GM15510 (cell line): ENCODE results near the gene CNGA1.

Experiments
- POLR2A ChIP-seq: IDR thresholded peaks from 3 replicates; pipeline ENCODE4 v1.6.1; 2011; ENCODE audit warnings: borderline replicate concordance; ENCODE audit not compliant: insufficient read length; ENCODE audit errors: extremely low read depth

The CNGA1 gene

DNA sequence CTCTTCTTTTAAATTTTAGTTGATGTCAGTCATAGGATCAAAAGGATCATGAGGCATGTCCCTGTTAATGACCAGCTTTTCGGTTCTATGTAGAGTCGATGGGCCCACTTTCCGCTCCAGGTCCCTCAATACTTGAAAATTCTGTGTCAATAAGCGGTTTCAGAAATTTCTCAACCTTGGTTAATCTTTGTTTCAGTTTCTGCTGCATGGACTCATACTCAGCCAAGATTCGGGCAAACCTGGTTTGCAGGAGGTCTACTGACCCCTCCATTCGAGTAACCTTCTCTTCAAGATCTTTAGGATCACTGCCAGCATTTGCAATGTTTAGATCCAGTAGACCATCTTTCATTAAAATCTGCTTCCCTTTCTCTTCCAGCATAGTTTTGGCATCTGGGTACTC is 80.1 kb downstream of the CNGA1 start:
- no peak for TF ChIP-seq POLR2A

DNA sequence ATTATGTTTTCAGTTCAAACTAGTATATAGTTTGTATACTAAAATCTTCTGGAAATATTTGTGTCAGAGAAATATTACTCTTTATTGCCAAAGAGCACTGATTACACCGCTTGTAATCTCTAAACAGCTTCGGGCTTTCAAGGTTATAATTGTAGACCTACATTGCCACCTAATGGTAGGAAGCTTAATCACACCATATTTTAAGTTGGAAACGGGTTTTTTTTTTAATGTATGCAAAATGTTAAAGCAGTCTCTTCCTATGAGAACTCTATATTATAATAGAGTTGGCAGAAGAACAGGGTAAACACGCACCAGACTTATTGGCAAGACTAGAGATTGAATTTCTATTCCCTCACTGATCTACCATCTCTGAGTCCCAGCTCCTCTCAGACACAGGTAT is 82.6 kb downstream of the CNGA1 start:
- no peak for TF ChIP-seq POLR2A

- TF ChIP-seq POLR2A: no peak
Measured at GRCh38 chr4:47930971-47931804, 85.3 kb downstream of the CNGA1 start.

GRCh38 chr4:47929682-47930201 is 86.7 kb downstream of the CNGA1 start:
- TF ChIP-seq POLR2A: no peak

DNA sequence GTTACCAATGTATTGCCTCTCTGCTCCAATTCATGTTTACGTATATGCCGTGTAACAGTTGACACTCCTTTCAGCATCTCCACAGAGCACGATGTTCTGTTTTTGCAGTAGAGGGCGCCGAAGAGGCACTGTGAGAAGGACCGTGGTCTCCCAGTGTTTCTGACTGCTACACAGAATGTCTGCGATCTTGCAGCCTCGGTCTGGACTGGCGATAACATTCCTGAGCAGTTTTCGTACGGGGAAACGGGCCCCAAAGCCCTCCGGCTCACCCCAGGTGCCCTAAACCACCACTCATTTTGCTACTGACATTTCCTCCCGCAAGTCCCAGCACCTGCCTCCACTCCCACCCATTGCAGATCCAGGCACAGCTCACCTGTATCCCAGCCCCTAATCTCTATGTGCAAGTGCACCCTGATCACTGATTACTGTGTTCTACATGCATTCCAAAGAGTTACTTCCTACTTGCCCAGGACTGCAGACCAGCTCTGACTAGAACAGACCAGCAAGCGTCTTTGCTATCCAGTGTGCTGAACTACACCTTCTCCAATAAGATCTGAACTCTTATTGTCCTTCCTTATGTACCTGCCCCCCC is 89.7 kb downstream of the CNGA1 start:
- no peak for TF ChIP-seq POLR2A

GRCh38 chr4:47915378-47915777 is 101.1 kb downstream of the CNGA1 start:
- no peak for TF ChIP-seq POLR2A

GRCh38 chr4:47914926-47915237 is 101.6 kb downstream of the CNGA1 start:
- no peak for TF ChIP-seq POLR2A

DNA sequence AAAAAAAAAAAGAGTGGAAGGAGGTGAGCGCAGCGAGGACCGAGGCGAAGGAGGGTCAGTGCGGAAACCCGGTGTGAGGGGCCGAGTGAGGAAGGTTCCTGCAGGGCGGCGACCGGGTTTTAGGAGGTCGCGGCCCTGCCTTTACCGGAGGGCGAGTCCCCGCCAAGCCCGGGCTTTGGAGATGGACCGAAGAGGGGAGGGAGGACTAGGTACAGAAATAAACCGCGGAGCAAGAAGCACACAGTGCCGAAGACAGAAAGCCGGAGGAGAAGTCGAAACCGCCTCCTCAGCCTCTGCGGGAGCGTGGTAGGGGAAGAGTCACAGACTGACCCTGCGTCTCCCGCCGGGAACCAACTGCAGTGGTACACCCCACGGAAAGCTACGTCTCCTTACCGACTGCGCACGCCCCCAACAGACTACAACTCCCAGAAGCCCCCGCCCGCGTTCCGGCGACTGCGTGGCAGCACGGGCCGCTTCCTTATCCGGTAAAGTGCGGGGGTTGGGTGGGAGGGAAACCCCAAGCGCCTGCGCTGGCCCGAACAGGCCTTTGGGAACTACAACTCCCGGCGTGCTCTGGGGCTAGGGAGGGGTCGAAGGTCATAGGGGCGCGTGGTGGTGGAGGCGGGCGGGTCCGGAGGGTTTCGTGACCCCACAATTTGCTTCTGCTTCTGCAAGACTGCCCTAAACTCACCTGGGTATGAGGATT is 102.1 kb downstream of the CNGA1 start, which contains the start of gene NFXL1:
TSS of gene NFXL1 (minus strand) at position 364 of the 706 bp plus-strand sequence. CDS start 380 bp downstream, outside the sequence.
- peak; percentile 93 for TF ChIP-seq POLR2A

DNA sequence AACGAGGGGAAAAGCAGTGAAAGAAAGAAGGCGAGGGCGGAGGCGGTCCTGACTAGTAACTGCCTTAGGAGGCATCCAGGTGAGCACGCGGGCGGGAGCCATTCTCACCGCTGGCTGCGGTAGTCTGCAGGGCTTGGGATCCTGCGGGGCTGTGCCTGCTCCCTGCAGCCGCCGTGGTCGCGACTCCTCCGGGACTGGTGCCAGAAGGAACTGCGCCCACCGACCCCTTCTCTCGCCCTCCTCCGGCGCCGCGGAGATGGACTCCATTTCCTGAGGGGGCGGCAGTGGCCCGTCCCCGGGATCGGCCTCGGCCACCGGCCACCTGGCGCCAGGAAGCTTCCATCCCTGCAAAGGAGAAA is 102.6 kb downstream of the CNGA1 start:
- TF ChIP-seq POLR2A: no peak

GRCh38 chr4:47913330-47913729 is 103.2 kb downstream of the CNGA1 start:
- TF ChIP-seq POLR2A: no peak

GRCh38 chr4:47907089-47907646 is 109.3 kb downstream of the CNGA1 start:
- TF ChIP-seq POLR2A: no peak

DNA sequence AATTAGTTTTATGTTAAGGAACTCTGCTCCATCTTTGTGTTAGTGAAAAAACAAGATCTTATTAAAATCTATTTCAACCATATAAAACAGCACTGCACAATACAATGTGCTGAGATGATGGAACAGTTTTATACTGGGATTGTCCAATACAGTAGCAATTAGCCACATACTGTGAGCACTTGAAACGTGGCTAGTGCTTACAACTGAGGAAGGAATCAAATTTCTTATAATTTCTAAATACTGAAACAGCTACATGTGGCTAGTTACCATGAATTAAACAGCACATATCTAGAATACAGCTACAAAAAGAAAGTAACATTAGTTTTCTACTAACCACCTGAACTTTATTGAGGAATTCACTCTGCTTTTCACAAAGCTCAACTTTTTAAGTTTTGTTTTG is 116.8 kb downstream of the CNGA1 start:
- TF ChIP-seq POLR2A: no peak

DNA sequence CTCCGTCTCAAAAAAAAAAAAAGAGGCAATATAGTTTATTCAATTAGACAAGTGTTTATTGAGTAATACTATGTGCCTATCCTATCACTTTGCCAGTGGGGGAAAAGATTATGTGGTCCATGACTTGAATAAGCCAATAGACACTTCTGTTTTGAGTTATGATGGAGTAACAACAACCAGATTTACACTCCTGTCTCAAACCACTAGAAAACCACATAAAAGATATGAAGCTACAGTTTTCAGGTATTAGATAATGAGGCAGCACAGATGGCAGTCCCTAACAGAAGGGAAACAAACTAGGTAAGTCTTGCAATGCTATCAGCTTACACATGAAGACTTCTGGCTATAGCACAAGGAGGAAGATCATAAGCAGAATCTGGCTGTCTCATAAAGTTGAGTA is 124.6 kb downstream of the CNGA1 start:
- TF ChIP-seq POLR2A: no peak
